Placental pericyte (primary cell): ENCODE measurements around the gene S100A8. TPM values are rescaled to one million over a fixed set of nuclear protein-coding genes. Genes with fewer than 3 reads are reported as not detected.

Source experiments
- small RNA-seq: library from RNA; depleted of rRNA; stranded (forward); fragments of <200 nt; gene quantifications from one replicate; pipeline ENCODE3, GENCODE V24; 2012; ENCODE audit warnings: low replicate concordance
- total RNA-seq: library from RNA; depleted of rRNA; stranded (reverse); fragments of >200 nt; gene quantifications from 2 replicates; pipeline ENCODE4 v1.2.3, GENCODE V29; 2012

Gene S100A8
- total RNA-seq, result not detected in 2 replicates

GRCh38 chr1:153390938-153391710 is at the start of gene S100A8:
Gene S100A8 (minus strand): TSS chr1:153391073. CDS start chr1:153390535, 538 bp downstream.

DNA sequence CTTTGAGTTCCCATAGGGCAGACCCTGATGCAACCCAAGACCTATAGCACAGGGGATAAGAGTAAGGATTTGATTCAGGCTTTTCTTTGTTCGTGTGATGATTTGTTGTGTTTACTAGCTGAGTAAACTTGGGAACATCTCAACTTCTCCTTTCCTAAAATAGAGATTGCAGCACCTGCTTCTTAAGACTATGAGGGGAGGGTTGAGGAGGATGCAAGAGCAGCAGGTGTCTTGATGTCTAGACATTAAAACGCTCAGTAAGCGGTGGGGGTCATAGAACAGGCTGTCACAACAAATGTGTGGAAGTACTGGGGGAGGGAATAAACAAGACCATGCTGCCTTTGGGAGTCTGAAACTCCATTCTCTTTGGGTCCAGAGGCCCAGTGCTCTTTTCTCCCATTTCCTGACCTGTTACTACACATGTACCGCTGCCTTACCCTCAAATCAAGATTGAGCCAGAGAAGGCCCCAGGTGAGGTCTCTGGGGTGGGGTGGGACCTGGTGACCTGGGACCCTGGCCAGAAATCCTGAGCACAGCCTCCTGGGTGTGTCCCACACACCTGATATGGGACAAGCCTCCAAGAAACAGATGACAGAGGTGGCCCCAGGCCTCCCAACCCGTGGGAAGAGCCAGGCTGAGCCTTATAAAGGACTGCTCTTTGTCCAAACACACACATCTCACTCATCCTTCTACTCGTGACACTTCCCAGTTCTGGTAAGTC is 25.1 kb upstream of the S100A8 start, which contains the start of gene S100A7A:
Gene S100A7A, plus strand, starts transcription at position 671 of the 721 bp plus-strand sequence. CDS start 1,563 bp downstream, outside the sequence.

GRCh38 chr1:153375511-153375910 is 15.4 kb downstream of the S100A8 start, which contains the start of gene S100A12:
Gene S100A12 (minus strand): TSS chr1:153375621. CDS start chr1:153374592, 1,029 bp downstream.

DNA sequence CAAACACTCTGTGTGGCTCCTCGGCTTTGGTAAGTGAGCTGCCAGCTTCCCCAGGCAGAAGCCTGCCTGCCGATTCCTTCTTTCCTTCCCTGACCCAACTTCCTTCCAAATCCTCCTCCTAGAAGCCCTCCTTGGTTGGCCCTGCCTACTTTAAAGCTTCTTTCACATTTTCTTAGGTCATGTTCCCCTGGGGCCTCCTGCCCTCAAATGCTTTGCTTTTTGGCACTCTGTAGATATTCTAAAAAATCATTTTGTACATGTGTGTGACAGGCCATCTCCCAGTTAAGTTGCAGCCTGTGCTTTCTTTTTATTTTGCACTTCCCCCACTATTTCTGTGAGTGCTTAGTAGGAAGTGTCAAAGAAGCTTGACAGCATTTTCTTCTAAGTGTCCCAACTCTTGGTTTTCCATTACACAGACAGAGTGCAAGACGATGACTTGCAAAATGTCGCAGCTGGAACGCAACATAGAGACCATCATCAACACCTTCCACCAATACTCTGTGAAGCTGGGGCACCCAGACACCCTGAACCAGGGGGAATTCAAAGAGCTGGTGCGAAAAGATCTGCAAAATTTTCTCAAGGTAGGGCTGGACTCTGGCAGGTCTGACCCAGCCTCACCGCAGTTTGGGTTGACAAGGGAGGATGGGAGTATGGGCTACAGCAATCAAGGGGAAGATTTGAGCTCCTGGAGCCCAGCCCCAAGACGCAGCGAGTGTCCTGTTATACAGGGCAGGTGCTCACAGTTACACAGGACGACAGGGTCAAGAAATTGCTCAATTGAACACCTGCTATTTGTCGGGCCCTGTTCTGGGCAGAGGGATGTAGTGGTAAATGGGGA is 32.8 kb downstream of the S100A8 start, which contains the start of gene S100A9:
Gene S100A9, plus strand, starts transcription at position 2 of the 838 bp plus-strand sequence. Its CDS starts 430 bp downstream, at position 432.

DNA sequence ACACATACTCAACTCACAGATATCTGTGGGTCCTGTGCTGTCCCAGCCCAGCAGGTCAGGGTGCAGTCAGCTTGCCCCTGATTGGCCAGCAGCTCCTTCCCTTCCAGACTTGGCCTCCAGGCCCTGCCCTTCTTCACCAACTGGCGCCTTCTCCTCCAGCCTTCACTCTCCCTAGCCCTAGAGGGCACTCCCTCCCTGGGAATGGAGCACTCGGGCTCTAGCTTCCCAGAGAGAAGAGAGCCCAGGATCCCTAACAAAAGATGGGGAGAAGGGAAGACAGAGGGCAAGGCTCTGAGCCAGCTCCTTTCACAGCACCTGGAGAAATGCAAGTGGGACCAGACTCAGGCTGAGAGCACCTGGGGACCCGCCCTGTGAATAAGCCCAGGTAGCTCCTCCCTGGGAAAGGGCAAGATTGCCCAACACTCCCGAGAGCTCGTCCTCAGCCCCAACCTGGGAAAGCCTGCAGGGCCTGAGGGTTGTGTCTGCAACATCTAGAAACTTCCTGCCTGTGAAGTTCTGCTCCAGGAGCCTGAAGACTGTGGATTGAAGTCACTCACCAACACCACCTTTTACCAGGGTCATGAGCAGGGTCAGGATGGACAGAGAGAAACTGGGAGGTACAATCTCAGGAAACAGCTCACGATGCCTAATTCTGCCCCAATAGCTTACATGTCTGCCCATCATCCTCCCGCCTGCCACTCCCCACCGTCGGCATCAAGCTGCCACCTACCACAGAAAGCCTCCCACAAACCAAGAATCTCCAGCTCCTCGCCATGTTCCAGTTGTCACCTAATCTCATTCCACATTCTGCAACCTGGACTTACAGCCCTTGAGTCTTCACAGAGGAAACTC is 42.1 kb downstream of the S100A8 start, which contains the start of gene PGLYRP4:
Gene PGLYRP4, minus strand, starts transcription at position 331 of the 852 bp plus-strand sequence. CDS start 909 bp downstream, outside the sequence.

Small RNA genes within 50 kb of the gene (small RNA-seq; reads per million reads assigned to genes)
- not detected for gene S100A15A

Other genes starting within 250 kb of the S100A8 start
- gene SPRR2G, start 240.2 kb downstream of the S100A8 start, total RNA-seq, result not detected in 2 replicates
- not detected in 2 replicates for gene LELP1, start 187.6 kb downstream of the S100A8 start, total RNA-seq
- 0.22 and 0.29 TPM in 2 replicates for gene PRR9, start 173.5 kb downstream of the S100A8 start, total RNA-seq
- gene LORICRIN, start 131.4 kb downstream of the S100A8 start, total RNA-seq, result not detected in 2 replicates
- gene PGLYRP3, start 78.1 kb downstream of the S100A8 start, total RNA-seq, result not detected in 2 replicates
- gene PGLYRP4, start 42.2 kb downstream of the S100A8 start, total RNA-seq, result not detected in 2 replicates
- gene S100A9, start 33.2 kb downstream of the S100A8 start, total RNA-seq, result not detected in 2 replicates
- gene S100A12, start 15.5 kb downstream of the S100A8 start, total RNA-seq, result not detected in 2 replicates
- not detected in 2 replicates for gene S100A7A, start 25.4 kb upstream of the S100A8 start, total RNA-seq
- gene S100A7, start 69.6 kb upstream of the S100A8 start, total RNA-seq, result not detected in 2 replicates
- 353 and 608 TPM in 2 replicates for gene S100A6, start 144.9 kb upstream of the S100A8 start, total RNA-seq
- 1.1 TPM in 1 of 2 replicates, not detected in the other for gene S100A5, start 149.9 kb upstream of the S100A8 start, total RNA-seq
- 77.0 and 337 TPM in 2 replicates for gene S100A4, start 154.7 kb upstream of the S100A8 start, total RNA-seq
- 2.4 and 14.2 TPM in 2 replicates for gene S100A3, start 158.2 kb upstream of the S100A8 start, total RNA-seq
- 1.1 and 2.1 TPM in 2 replicates for gene S100A2, start 174.8 kb upstream of the S100A8 start, total RNA-seq
- gene S100A16, start 222.1 kb upstream of the S100A8 start, total RNA-seq, result 83.8 and 558 TPM in 2 replicates
- not detected in 2 replicates for gene S100A14, start 225.3 kb upstream of the S100A8 start, total RNA-seq
- 40.3 and 68.0 TPM in 2 replicates for gene S100A13, start 236.4 kb upstream of the S100A8 start, total RNA-seq
- gene S100A1, start 237.4 kb upstream of the S100A8 start, total RNA-seq, result 0.14 and 0.44 TPM in 2 replicates
- 35.7 and 51.0 TPM in 2 replicates for gene CHTOP, start 243.0 kb upstream of the S100A8 start, total RNA-seq